Measurements from ENCODE around the gene ITGBL1. TPM values are rescaled to one million over a fixed set of nuclear protein-coding genes. Genes with fewer than 3 reads are reported as not detected.

ITGBL1 gene
- total and polyA plus RNA-seq, 2 donors (not counting 3 experiments of a cell fraction or from before 2014, with no cell fraction given) = 4.6 to 8.8 TPM

- intact Hi-C loops (cut with micrococcal nuclease) = no loop called here
- Histone ChIP-seq H3K4me1 (ENCODE audit: control insufficient read depth, extremely low read depth, insufficient read depth, low read length) (no peaks in the 10 kb centered on the region), H2AFZ (ENCODE audit: low read depth, low read length) (no peak overlapping the region), H4K20me1 (replicated peaks; ENCODE audit: control insufficient read depth, extremely low read depth, insufficient read depth, low read length) (no peaks in the 10 kb centered on the region), H3K9me3 (replicated peaks; ENCODE audit: control insufficient read depth, insufficient read depth, low read length) (no peaks in the 10 kb centered on the region), H3K4me3 (replicated peaks in 1 of 3; ENCODE audit: insufficient read depth in 1 of 3, low read depth in 1 of 3, low read length in 3 of 3) (no peak overlapping the region), H3K79me2 (ENCODE audit: control insufficient read depth, insufficient read depth, low read length) (no peaks in the 10 kb centered on the region), H3K36me3 (ENCODE audit: control insufficient read depth in 2 of 2, extremely low read depth in 1 of 2, insufficient read depth in 2 of 2, low read length in 2 of 2) (no peaks in the 10 kb centered on the region), H3K27me3 (ENCODE audit: control insufficient read depth in 2 of 2, insufficient read depth in 2 of 2, low read length in 2 of 2) (no peaks in the 10 kb centered on the region), H3K9me1 (replicated peaks; ENCODE audit: control insufficient read depth, extremely low read depth, insufficient read depth, low read length) (no peaks in the 10 kb centered on the region), H3K4me2 (ENCODE audit: insufficient read depth, low read length) (no peak overlapping the region), H3K9ac (replicated peaks; ENCODE audit: extremely low read depth, insufficient read depth, low read length) (no peak overlapping the region), H3K27ac (ENCODE audit: insufficient read depth, low read depth, low read length) (no peak overlapping the region)
- dilution Hi-C loops (cut with MboI; ENCODE audit: extremely low pct_ligation_motif_present, low sequenced_read_pairs) = no loop called here
- FAIRE-seq (no peak), DNase-seq (ENCODE audit: low read depth, low spot score) (no peak)
- TF ChIP-seq EZH2 (IDR thresholded peaks at IDR 0.05; ENCODE audit: borderline replicate concordance, low read depth, low read length, severe bottlenecking) = no peak
- TF ChIP-seq, protein P1, sequence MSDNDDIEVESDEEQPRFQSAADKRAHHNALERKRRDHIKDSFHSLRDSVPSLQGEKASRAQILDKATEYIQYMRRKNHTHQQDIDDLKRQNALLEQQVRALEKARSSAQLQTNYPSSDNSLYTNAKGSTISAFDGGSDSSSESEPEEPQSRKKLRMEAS (IDR thresholded peaks at IDR 0.05; ENCODE audit: insufficient read depth, insufficient read length) = no peak
- no peak for TF ChIP-seq POLR2A (IDR thresholded peaks at IDR 0.05; ENCODE audit: low read depth, low read length)
- TF ChIP-seq JUN (IDR thresholded peaks at IDR 0.05; ENCODE audit: borderline replicate concordance, insufficient read depth, insufficient read length, low read depth) = no peak
- TF ChIP-seq CTCF (IDR thresholded peaks at IDR 0.05; ENCODE audit: extremely low read depth in 1 of 2, insufficient read depth in 1 of 2, low read depth in 1 of 2, low read length in 2 of 2) = no peak
- no peak for TF ChIP-seq POLR2AphosphoS5 (IDR thresholded peaks at IDR 0.05; ENCODE audit: insufficient read depth, low read depth, low read length)
- TF ChIP-seq MYC (IDR thresholded peaks at IDR 0.05; ENCODE audit: low read depth, low read length) = no peak
- no peak for TF ChIP-seq FOS (IDR thresholded peaks at IDR 0.05; ENCODE audit: borderline replicate concordance, insufficient read depth, low read length)
- no peak for TF ChIP-seq GATA2 (IDR thresholded peaks at IDR 0.05; ENCODE audit: insufficient read depth, insufficient read length, low read depth, low read length)
- CTCF ChIA-PET = no interaction called here
- POLR2A ChIA-PET = no interaction called here
- no TSS peak for BruUV-seq (replicated peaks)
These were observed 221.1 kb downstream of the ITGBL1 start for GRCh38 chr13:101673360-101674105.

Data from endothelial cell of umbilical vein (primary cell).